K562 (cell line): Measurements from ENCODE around the gene LRP1B. TPM values are rescaled to one million over a fixed set of nuclear protein-coding genes. Genes with fewer than 3 reads are reported as not detected.

ENCODE experiments used
- ATAC-seq: fragments of 200-7000 bp; cut with Tn5 transposase; 3 replicates; pipeline ENCODE4 v1.9.1; 2020; ENCODE audit warnings: moderate library complexity
- BruUV-seq: library from RNA; stranded (reverse); fragments of 400-500 nt; replicated peaks from 2 replicates; lab custom pipeline; 2021; lab: Mats Ljungman, UMichigan
- CTCF ChIA-PET: fragments of 300-600 bp; formaldehyde crosslinking; extraction: SDS; loops from one replicate; lab custom pipeline; 2021; ENCODE audit warnings: low intra/inter-chr PET ratio; lab: Yijun Ruan, JAX
- POLR2A ChIA-PET: fragments of 300-600, 350-650 bp; sonication (Branson Sonifier 250); formaldehyde crosslinking; extraction: SDS; loops from one replicate; lab custom pipeline; 2021; ENCODE audit warnings: antibody characterized with exemption, inconsistent platforms; lab: Yijun Ruan, JAX
- DNase-seq, 4 experiments: peaks; one replicate each; pipeline versions ENCODE4 v3.0.0 to v3.0.0-alpha.2; 2011 to 2018; ENCODE audit warnings: low spot score in 3 of 4, mixed read lengths in 3 of 4; ENCODE audit errors: extremely low read depth in 1 of 4
- FAIRE-seq: peaks from 2 replicates; lab custom pipeline; 2011; peaks lifted over from hg19 to GRCh38; lab: Jason Lieb, UNC
- H2AFZ ChIP-seq: 2 replicates; pipeline ENCODE4 v1.6.0; 2011; ENCODE audit warnings: low read depth, low read length, control low read depth, inconsistent platforms
- H3K27ac ChIP-seq: fragments of 200-600 bp; 3 replicates; pipeline ENCODE4 v1.8.0; 2011; ENCODE audit warnings: low read depth, mild to moderate bottlenecking, control low read depth, inconsistent platforms, low read length, moderate library complexity, mixed read lengths; ENCODE audit errors: extremely low read depth
- H3K27me3 ChIP-seq, 2 experiments: fragments of 300-600 bp in 1 of 2; 2 replicates in 1 of 2; 3 replicates in 1 of 2; pipeline versions ENCODE4 v1.6.0 to v1.8.0; 2011; ENCODE audit warnings: inconsistent platforms in 2 of 2, low read length in 2 of 2, mild to moderate bottlenecking in 1 of 2, mixed read lengths in 1 of 2, moderate library complexity in 1 of 2; ENCODE audit not compliant: control insufficient read depth in 2 of 2, insufficient read depth in 2 of 2
- H3K36me3 ChIP-seq: fragments of 300-600 bp; 3 replicates; pipeline ENCODE4 v1.8.0; 2011; ENCODE audit warnings: mild to moderate bottlenecking, low read length, inconsistent platforms; ENCODE audit not compliant: control insufficient read depth, insufficient read depth
- H3K4me1 ChIP-seq, 2 experiments: fragments of 200-600 bp in 1 of 2; replicated peaks in 1 of 2; 2 replicates in 1 of 2; 3 replicates in 1 of 2; pipeline versions ENCODE4 v1.5.1 to v1.8.0; 2011; ENCODE audit warnings: inconsistent platforms in 2 of 2, low read length in 2 of 2, mild to moderate bottlenecking in 1 of 2, mixed read lengths in 1 of 2, moderate library complexity in 1 of 2; ENCODE audit not compliant: control insufficient read depth in 2 of 2, insufficient read depth in 2 of 2
- H3K4me2 ChIP-seq: 2 replicates; pipeline ENCODE4 v1.6.1; 2011; ENCODE audit warnings: low read length, control low read depth, inconsistent platforms, mixed read lengths; ENCODE audit not compliant: insufficient read depth
- H3K4me3 ChIP-seq: fragments of 200-600 bp; sonication (generic), shearing (Covaris generic); 2 replicates; pipeline ENCODE4 v1.5.1; 2016; ENCODE audit warnings: control low read depth, inconsistent platforms
- H3K79me2 ChIP-seq: fragments of 200-600 bp; 3 replicates; pipeline ENCODE4 v1.8.0; 2011; ENCODE audit warnings: low read length, inconsistent platforms; ENCODE audit not compliant: control insufficient read depth, insufficient read depth
- H3K9ac ChIP-seq, 2 experiments: 2 replicates each; pipeline versions ENCODE4 v1.6.0 to v1.6.1; 2011; ENCODE audit warnings: low read depth in 2 of 2, low read length in 2 of 2, control low read depth in 1 of 2, inconsistent platforms in 1 of 2, mild to moderate bottlenecking in 1 of 2, mixed read lengths in 1 of 2; ENCODE audit not compliant: insufficient read depth in 1 of 2
- H3K9me1 ChIP-seq: one replicate; pipeline ENCODE4 v1.6.0; 2011; ENCODE audit warnings: inconsistent platforms, mild to moderate bottlenecking, low read length, moderate library complexity; ENCODE audit not compliant: control insufficient read depth, insufficient read depth
- H3K9me3 ChIP-seq: replicated peaks from 2 replicates; pipeline ENCODE4 v1.5.1; 2011; ENCODE audit warnings: low read depth, low read length, inconsistent platforms; ENCODE audit not compliant: control insufficient read depth, insufficient read depth
- H4K20me1 ChIP-seq: replicated peaks from 2 replicates; pipeline ENCODE4 v1.6.1; 2011; ENCODE audit warnings: low read length, inconsistent platforms, mixed read lengths; ENCODE audit not compliant: control insufficient read depth, insufficient read depth
- ARID3B ChIP-seq: fragments of 250-450 bp; sonication (Bioruptor Pico); IDR thresholded peaks from 2 replicates; pipeline ENCODE4 v1.4.0; 2020; ENCODE audit warnings: borderline replicate concordance
- ELF2 ChIP-seq: fragments of 250-450 bp; sonication (Bioruptor Pico); IDR thresholded peaks from 2 replicates; pipeline ENCODE4 v1.5.0; 2021; ENCODE audit warnings: mild to moderate bottlenecking
- EP300 ChIP-seq: IDR thresholded peaks from 2 replicates; pipeline ENCODE4 v1.6.1; 2012; ENCODE audit warnings: low read length, improper control_type of control experiment
- ESRRB ChIP-seq: fragments of 250-450 bp; sonication (Bioruptor Pico); IDR thresholded peaks from 2 replicates; pipeline ENCODE4 v1.5.0; 2020; ENCODE audit warnings: mild to moderate bottlenecking, moderate library complexity, borderline replicate concordance
- JUN ChIP-seq, 2 experiments: sonication (generic) in 1 of 2; formaldehyde crosslinking in 1 of 2; IDR thresholded peaks; 2 replicates each; pipeline versions ENCODE4 v1.6.1 to v1.8.0; 2012 to 2022; ENCODE audit warnings: borderline replicate concordance in 2 of 2, mild to moderate bottlenecking in 2 of 2, improper control_type of control experiment in 1 of 2, low read depth in 1 of 2, low read length in 1 of 2, missing genetic modification reagents in 1 of 2
- KHSRP ChIP-seq: fragments of 450-650 bp; IDR thresholded peaks from 2 replicates; pipeline ENCODE4 v1.6.1; 2017
- NELFE ChIP-seq: IDR thresholded peaks from 2 replicates; pipeline ENCODE4 v1.6.1; 2011; ENCODE audit warnings: mild to moderate bottlenecking; ENCODE audit not compliant: insufficient read depth, insufficient read length
- NFIX ChIP-seq: fragments of 250-450 bp; sonication (Bioruptor Pico); IDR thresholded peaks from 2 replicates; pipeline ENCODE4 v1.4.0; 2020; ENCODE audit warnings: low read depth, mild to moderate bottlenecking, moderate library complexity
- RNF2 ChIP-seq: sonication (generic); IDR thresholded peaks from 2 replicates; pipeline ENCODE4 v1.6.1; 2016
- SMAD2 ChIP-seq: fragments of 150-350 bp; IDR thresholded peaks from 2 replicates; pipeline ENCODE4 v1.6.1; 2014; ENCODE audit warnings: low read depth, mild to moderate bottlenecking, low read length
- TARDBP ChIP-seq: fragments of 450-650 bp; IDR thresholded peaks from 2 replicates; pipeline ENCODE4 v1.6.1; 2016
- ZNF121 ChIP-seq: sonication (generic); formaldehyde crosslinking; conservative IDR thresholded peaks from 2 replicates; pipeline ENCODE4 v1.8.0; 2022; ENCODE audit warnings: missing genetic modification reagents
- ZNF175 ChIP-seq: fragments of 200-800 bp; sonication (Bioruptor generic); IDR thresholded peaks from 2 replicates; pipeline ENCODE4 v1.6.1; 2016; ENCODE audit warnings: low read depth, mild to moderate bottlenecking, missing genetic modification characterization, missing compliant biosample characterization
- ZNF280A ChIP-seq: fragments of 450-650 bp; IDR thresholded peaks from 2 replicates; pipeline ENCODE4 v1.6.1; 2018; ENCODE audit warnings: mild to moderate bottlenecking, low read depth; ENCODE audit not compliant: partially characterized antibody
- ZNF41 ChIP-seq: fragments of 250-450 bp; sonication (Bioruptor Pico); conservative IDR thresholded peaks from 2 replicates; pipeline ENCODE4 v1.4.0; 2020; ENCODE audit warnings: mild to moderate bottlenecking
- ZNF639 ChIP-seq, 2 experiments: fragments of 200-800 bp in 1 of 2; sonication (Bioruptor generic) in 1 of 2; sonication (generic) in 1 of 2; formaldehyde crosslinking in 1 of 2; IDR thresholded peaks in 1 of 2; conservative IDR thresholded peaks in 1 of 2; 2 replicates each; pipeline versions ENCODE4 v1.5.0 to v1.6.1; 2016 to 2020; ENCODE audit warnings: missing compliant biosample characterization in 1 of 2, missing genetic modification characterization in 1 of 2, missing genetic modification reagents in 1 of 2
- WGBS: fragments of 100-300 bp; shearing (Covaris generic); methylation state at CpG from one replicate; pipeline ENCODE4 v1.1.6; 2016; ENCODE audit warnings: low coverage, mixed read lengths; ENCODE audit not compliant: insufficient coverage; ENCODE audit errors: missing lambda C conversion rate; 5-methylcytosine and 5-hydroxymethylcytosine counted together
- in situ Hi-C: fragments of 300-500 bp; cut with MboI; formaldehyde crosslinking; loops from 4 replicates; pipeline ENCODE4 v1.15.0; 2018; ENCODE audit warnings: inconsistent platforms, mixed read lengths
- intact Hi-C: fragments of 100-400 bp; cut with micrococcal nuclease; formaldehyde crosslinking; loops from 2 replicates; pipeline ENCODE4 v1.14.2; 2022
- polyA plus RNA-seq, 8 experiments: library from polyadenylated mRNA; depleted of rRNA in 4 of 8; stranded (reverse) in 5 of 8; unstranded in 3 of 8; fragments of >200 nt; fragmentation: Nextera tagmentation in 2 of 8; fragmentation: Illumina TruSeq in 1 of 8; extraction: Ambion mirVana in 2 of 8; extraction: Trizol in 1 of 8; gene quantifications; 2 replicates each; pipeline versions ENCODE4 v1.2.1 to v1.2.3, GENCODE V29; 2011 to 2014; ENCODE audit warnings: inconsistent platforms in 1 of 8, missing spikeins in 1 of 8
- total RNA-seq, 7 experiments: library from RNA; depleted of rRNA in 6 of 7; stranded (reverse); fragments of >200 nt in 6 of 7; fragmentation: Illumina TruSeq in 2 of 7; extraction: Trizol in 2 of 7; gene quantifications; 2 replicates each; pipeline versions ENCODE4 v1.2.1 to v1.2.3, GENCODE V29; 2011 to 2021; ENCODE audit warnings: low replicate concordance in 1 of 7
- TF ChIP-seq, protein P1 (sequence below): IDR thresholded peaks from 2 replicates; pipeline ENCODE4 v1.6.1; 2014; ENCODE audit warnings: antibody characterized with exemption

Gene LRP1B
- total and polyA plus RNA-seq, 9 of the 15 experiments (the other 6 are each of a cell fraction or from before 2014, with no cell fraction given), result not detected

- no peak for TF ChIP-seq ZNF639 (CRISPR knock-in tag; conservative IDR thresholded peaks at IDR 0.05 in 1 of 2, IDR thresholded peaks at IDR 0.05 in 1 of 2)
- TF ChIP-seq EP300, result no peak
- TF ChIP-seq SMAD2, result no peak
- no peak for TF ChIP-seq ZNF280A
- TF ChIP-seq, protein P1, sequence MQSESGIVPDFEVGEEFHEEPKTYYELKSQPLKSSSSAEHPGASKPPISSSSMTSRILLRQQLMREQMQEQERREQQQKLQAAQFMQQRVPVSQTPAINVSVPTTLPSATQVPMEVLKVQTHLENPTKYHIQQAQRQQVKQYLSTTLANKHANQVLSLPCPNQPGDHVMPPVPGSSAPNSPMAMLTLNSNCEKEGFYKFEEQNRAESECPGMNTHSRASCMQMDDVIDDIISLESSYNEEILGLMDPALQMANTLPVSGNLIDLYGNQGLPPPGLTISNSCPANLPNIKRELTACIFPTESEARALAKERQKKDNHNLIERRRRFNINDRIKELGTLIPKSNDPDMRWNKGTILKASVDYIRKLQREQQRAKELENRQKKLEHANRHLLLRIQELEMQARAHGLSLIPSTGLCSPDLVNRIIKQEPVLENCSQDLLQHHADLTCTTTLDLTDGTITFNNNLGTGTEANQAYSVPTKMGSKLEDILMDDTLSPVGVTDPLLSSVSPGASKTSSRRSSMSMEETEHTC, result no peak
- TF ChIP-seq RNF2, result no peak
- TF ChIP-seq, all 486 proteins: peak for 0
These were observed 1434.4 kb downstream of the LRP1B start (continued) for GRCh38 chr2:140696449-140696848.

DNA sequence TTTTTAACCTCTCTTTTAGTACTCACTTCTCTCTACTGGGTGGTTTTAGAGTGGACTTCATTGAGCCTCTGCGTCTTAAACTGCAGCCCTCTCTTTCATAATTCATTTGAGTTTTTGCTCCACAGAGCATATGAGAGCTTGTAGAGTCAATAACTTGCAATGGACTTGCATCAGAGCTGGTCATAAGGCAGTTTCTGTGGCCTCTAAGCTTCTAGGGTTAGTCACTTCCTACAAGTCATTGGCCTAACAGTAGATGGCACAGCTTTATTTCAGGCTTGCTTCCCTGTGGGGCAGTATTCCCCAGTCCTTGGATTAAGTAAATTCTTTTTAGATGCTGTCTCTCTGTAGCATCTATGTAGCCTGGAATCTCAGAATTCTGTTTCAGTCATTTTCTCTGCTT lies 1435.7 kb downstream of the LRP1B start:
- no peaks in the 10 kb centered on the region for H3K9me3 ChIP-seq
- WGBS, result 0% methylated on average over 1 of the region's 1 CpG
- CTCF ChIA-PET, result no interaction called here
- DNase-seq (no peak), FAIRE-seq (no peak), ATAC-seq (no peak)
- no peaks in the 10 kb centered on the region for H3K79me2 ChIP-seq
- no peaks in the 10 kb centered on the region for H3K27me3 ChIP-seq
- H3K27ac ChIP-seq, result no peak overlapping the region
- no peak overlapping the region for H3K4me3 ChIP-seq
- H3K4me2 ChIP-seq, result no peak overlapping the region
- no TSS peak for BruUV-seq
- no peak overlapping the region for H3K9ac ChIP-seq
- POLR2A ChIA-PET, result no interaction called here
- in situ Hi-C loops (no loop called here), intact Hi-C loops (no loop called here)
- no peaks in the 10 kb centered on the region for H3K9me1 ChIP-seq
- H4K20me1 ChIP-seq, result no peaks in the 10 kb centered on the region
- no peak overlapping the region for H2AFZ ChIP-seq
- no peaks in the 10 kb centered on the region for H3K4me1 ChIP-seq
- no peaks in the 10 kb centered on the region for H3K36me3 ChIP-seq
- TF ChIP-seq ELF2 (CRISPR knock-in tag) (no peak), ZNF121 (CRISPR knock-in tag) (no peak), ZNF41 (CRISPR knock-in tag) (no peak), JUN (IDR thresholded peaks at IDR 0.05; ENCODE audit: borderline replicate concordance, low read depth, low read length) (no peak), JUN (CRISPR knock-in tag; IDR thresholded peaks at IDR 0.05; ENCODE audit: borderline replicate concordance) (no peak), TARDBP (no peak), NELFE (no peak), ESRRB (CRISPR knock-in tag) (no peak), ZNF175 (CRISPR knock-in tag) (no peak), NFIX (CRISPR knock-in tag) (no peak), KHSRP (no peak), ARID3B (no peak)
